ENCODE measurements around the gene TP53AIP1. TPM values are rescaled to one million over a fixed set of nuclear protein-coding genes. Genes with fewer than 3 reads are reported as not detected.

Gene TP53AIP1
- total and polyA plus RNA-seq, 10 of the 15 experiments (the other 5 are each of a cell fraction or from before 2014, with no cell fraction given) = 0.01 TPM; not detected in 9

- Histone ChIP-seq H3K79me2 (ENCODE audit: control insufficient read depth, insufficient read depth, low read length) (no peaks in the 10 kb centered on the region), H3K27ac (ENCODE audit: control insufficient read depth, insufficient read depth) (no peak overlapping the region), H3K4me3 (no peak overlapping the region), H2AFZ (ENCODE audit: control insufficient read depth, low read depth, low read length) (no peak overlapping the region), H4K20me1 (ENCODE audit: control insufficient read depth, insufficient read depth) (no peaks in the 10 kb centered on the region), H3K36me3 (ENCODE audit: control insufficient read depth in 2 of 2, insufficient read depth in 2 of 2, low read length in 1 of 2) (no peaks in the 10 kb centered on the region), H3K4me2 (ENCODE audit: control insufficient read depth, insufficient read depth) (no peak overlapping the region), H3K9ac (ENCODE audit: control insufficient read depth, insufficient read depth, low read length) (no peak overlapping the region), H3K9me3 (replicated peaks; ENCODE audit: control insufficient read depth, insufficient read depth, low read length) (no peaks in the 10 kb centered on the region), H3K4me1 (ENCODE audit: control insufficient read depth, insufficient read depth, low read length) (peaks cover 5% of the 10 kb centered on the region), H3K27me3 (replicated peaks in 1 of 2; ENCODE audit: control insufficient read depth in 2 of 2, insufficient read depth in 2 of 2, low read length in 1 of 2) (no peaks in the 10 kb centered on the region)
- in situ Hi-C loops (cut with MboI) (no loop called here), intact Hi-C loops (cut with micrococcal nuclease; ENCODE audit: unreplicated experiment) (no loop called here)
- ChIA-PET SMC1A (ENCODE audit: uncharacterized antibody, unreplicated experiment) (interaction anchor here (1.0 kb wide), 1 partner anchor 11 kb away, joined by 3 read pairs; no protein-coding TSS in a partner anchor), RAD21 (ENCODE audit: unreplicated experiment) (interaction anchor here (1.0 kb wide), 1 partner anchor 32 kb away, joined by 3 read pairs; no protein-coding TSS in a partner anchor), POLR2A (no interaction called here), CTCF (interaction anchor here (0.6 to 2.7 kb wide), 5 partner anchors 19 to 67 kb away, joined by 3 to 8 read pairs (median 6); no protein-coding TSS in a partner anchor)
- no peak for ATAC-seq
- TF ChIP-seq E4F1 (IDR thresholded peaks at IDR 0.05; ENCODE audit: borderline replicate concordance, partially characterized antibody) (no peak), CEBPB (IDR thresholded peaks at IDR 0.05; ENCODE audit: borderline replicate concordance in 1 of 2, low read depth in 2 of 2, low read length in 2 of 2) (no peak), IRF4 (IDR thresholded peaks at IDR 0.05; ENCODE audit: low read depth, low read length) (no peak), BACH1 (IDR thresholded peaks at IDR 0.05; ENCODE audit: borderline replicate concordance) (no peak), SKIL (IDR thresholded peaks at IDR 0.05; ENCODE audit: low read depth, poor library complexity, severe bottlenecking) (no peak), RAD21 (IDR thresholded peaks at IDR 0.05; ENCODE audit: insufficient read depth, low read depth, low read length) (no peak), ZBED1 (IDR thresholded peaks at IDR 0.05; ENCODE audit: borderline replicate concordance) (no peak), CREM (IDR thresholded peaks at IDR 0.05; ENCODE audit: low read depth) (no peak), ZSCAN29 (IDR thresholded peaks at IDR 0.05) (no peak), CREB1 (IDR thresholded peaks at IDR 0.05; ENCODE audit: low read depth) (no peak), PRDM15 (CRISPR knock-in tag; IDR thresholded peaks at IDR 0.05) (no peak), SREBF1 (IDR thresholded peaks at IDR 0.05; ENCODE audit: low read length) (no peak), NR2C2 (IDR thresholded peaks at IDR 0.05; ENCODE audit: borderline replicate concordance, control insufficient read depth, insufficient read length, low read depth) (no peak)
- no peak for DNase-seq (ENCODE audit: low read depth, low spot score)
- FAIRE-seq = no peak
- 41% methylated on average over 16 of the region's 16 CpGs for WGBS (ENCODE audit: insufficient coverage, insufficient replicate concordance, low lambda C conversion rate, missing lambda C conversion rate)
- BruUV-seq (replicated peaks) = no TSS peak
Observed at GRCh38 chr11:128924510-128925249, 18.0 kb downstream of the TP53AIP1 start.

All from GM12878 (cell line).